ACC112 (cell line): ENCODE results near the gene SLC38A6.

Experiments used
- H2AFZ ChIP-seq: fragments of 200-600 bp; sonication (generic); one replicate; pipeline ENCODE4 v1.6.0; 2017; ENCODE audit warnings: antibody characterized with exemption, low read length; ENCODE audit not compliant: unreplicated experiment
- H3K27ac ChIP-seq: fragments of 200-600 bp; sonication (generic); 2 replicates; pipeline ENCODE4 v1.5.1; 2014; ENCODE audit warnings: low read depth, mild to moderate bottlenecking, antibody characterized with exemption, low read length, moderate library complexity
- H3K27me3 ChIP-seq: fragments of 200-600 bp; sonication (generic); 2 replicates; pipeline ENCODE4 v1.6.1; 2014; ENCODE audit warnings: mild to moderate bottlenecking, antibody characterized with exemption, low read length, moderate library complexity, mixed read lengths; ENCODE audit not compliant: insufficient read depth
- H3K36me3 ChIP-seq: fragments of 200-600 bp; sonication (generic); 2 replicates; pipeline ENCODE4 v1.6.1; 2016; ENCODE audit warnings: mild to moderate bottlenecking, antibody characterized with exemption, low read length, moderate library complexity, mixed read lengths; ENCODE audit not compliant: insufficient read depth
- H3K4me1 ChIP-seq: fragments of 200-600 bp; sonication (generic); one replicate; pipeline ENCODE4 v1.6.1; 2016; ENCODE audit warnings: low read length, mixed read lengths; ENCODE audit not compliant: insufficient read depth, unreplicated experiment, control insufficient read depth
- H3K4me3 ChIP-seq: fragments of 200-600 bp; sonication (generic); 2 replicates; pipeline ENCODE4 v1.5.1; 2014; ENCODE audit warnings: mild to moderate bottlenecking, low read depth, low read length
- H3K79me2 ChIP-seq: fragments of 200-600 bp; sonication (generic); one replicate; pipeline ENCODE4 v1.6.0; 2016; ENCODE audit warnings: low read length; ENCODE audit not compliant: control insufficient read depth, unreplicated experiment, insufficient read depth

SLC38A6 gene

GRCh38 chr14:60980811-60981632 lies at the start of gene SLC38A6, which contains the start of gene TRMT5:
Gene SLC38A6, plus strand, starts transcription at chr14:60981245. Its CDS starts 33 bp downstream, at chr14:60981278.
Gene TRMT5, minus strand, starts transcription at chr14:60981079. Its CDS starts 106 bp downstream, at chr14:60980973.
- Histone ChIP-seq H3K36me3 (peaks cover 26% of the 10 kb centered on the region), H3K4me1 (peaks cover 52% of the 10 kb centered on the region), H3K27ac (peak within 1 kb of the TSS; percentile 82), H3K79me2 (peaks cover 80% of the 10 kb centered on the region), H2AFZ (peak within 1 kb of the TSS; percentile 76), H3K27me3 (no peaks in the 10 kb centered on the region), H3K4me3 (peak within 1 kb of the TSS; percentile 89)

GRCh38 chr14:60933920-60934655 lies 47.0 kb upstream of the SLC38A6 start:
- Histone ChIP-seq H3K27me3 (no peaks in the 10 kb centered on the region), H3K36me3 (0 out of 2 replicates have a peak, but pooled peaks cover 3% of the 10 kb centered on the region), H3K27ac (no peak overlapping the region), H3K79me2 (no peaks in the 10 kb centered on the region), H2AFZ (no peak overlapping the region), H3K4me1 (no peaks in the 10 kb centered on the region), H3K4me3 (no peak overlapping the region)

- H3K4me3 ChIP-seq: no peak overlapping the region
- 0 out of 2 replicates have a peak, but pooled peaks cover 3% of the 10 kb centered on the region for H3K36me3 ChIP-seq
- no peaks in the 10 kb centered on the region for H3K4me1 ChIP-seq
Measured at GRCh38 chr14:60935319-60935718, 45.7 kb upstream of the SLC38A6 start.

GRCh38 chr14:60943637-60944032 lies 37.4 kb upstream of the SLC38A6 start:
- Histone ChIP-seq H3K27ac (no peak overlapping the region), H3K4me1 (no peaks in the 10 kb centered on the region), H2AFZ (no peak overlapping the region), H3K27me3 (no peaks in the 10 kb centered on the region), H3K79me2 (no peaks in the 10 kb centered on the region), H3K4me3 (no peak overlapping the region), H3K36me3 (no peaks in the 10 kb centered on the region)

More at GRCh38 chr14:60935319-60935718, 45.7 kb upstream of the SLC38A6 start:
- Histone ChIP-seq H3K27ac (no peak overlapping the region), H2AFZ (no peak overlapping the region), H3K27me3 (no peaks in the 10 kb centered on the region), H3K79me2 (no peaks in the 10 kb centered on the region)

- H3K79me2 ChIP-seq: no peaks in the 10 kb centered on the region
- H3K36me3 ChIP-seq: no peaks in the 10 kb centered on the region
- no peak overlapping the region for H3K4me3 ChIP-seq
- no peaks in the 10 kb centered on the region for H3K4me1 ChIP-seq
- no peak overlapping the region for H3K27ac ChIP-seq
- H2AFZ ChIP-seq: no peak overlapping the region
- no peaks in the 10 kb centered on the region for H3K27me3 ChIP-seq
Measured at GRCh38 chr14:60944204-60944603, 36.8 kb upstream of the SLC38A6 start.

GRCh38 chr14:60945984-60946383 lies 35.1 kb upstream of the SLC38A6 start:
- Histone ChIP-seq H3K4me1 (peaks cover 6% of the 10 kb centered on the region), H2AFZ (no peak overlapping the region), H3K79me2 (no peaks in the 10 kb centered on the region), H3K4me3 (no peak overlapping the region), H3K27ac (no peak overlapping the region), H3K27me3 (no peaks in the 10 kb centered on the region), H3K36me3 (no peaks in the 10 kb centered on the region)

GRCh38 chr14:60946773-60947172 lies 34.3 kb upstream of the SLC38A6 start:
- H3K36me3 ChIP-seq: no peaks in the 10 kb centered on the region
- no peaks in the 10 kb centered on the region for H3K27me3 ChIP-seq
- no peak overlapping the region for H2AFZ ChIP-seq
- H3K4me3 ChIP-seq: no peak overlapping the region
- peaks cover 14% of the 10 kb centered on the region for H3K4me1 ChIP-seq
- H3K79me2 ChIP-seq: no peaks in the 10 kb centered on the region
- no peak overlapping the region for H3K27ac ChIP-seq

- peaks cover 20% of the 10 kb centered on the region for H3K36me3 ChIP-seq
- H2AFZ ChIP-seq: no peak overlapping the region
- H3K27me3 ChIP-seq: no peaks in the 10 kb centered on the region
- peaks cover 3% of the 10 kb centered on the region for H3K79me2 ChIP-seq
- peaks cover 16% of the 10 kb centered on the region for H3K4me1 ChIP-seq
- H3K27ac ChIP-seq: peak overlapping the region; percentile 41; the same call in 1 of the 2 replicates
- no peak overlapping the region for H3K4me3 ChIP-seq
Measured at GRCh38 chr14:60951776-60952435, 29.1 kb upstream of the SLC38A6 start.

- no peak overlapping the region for H3K27ac ChIP-seq
- H3K79me2 ChIP-seq: peaks cover 6% of the 10 kb centered on the region
- H3K36me3 ChIP-seq: peaks cover 24% of the 10 kb centered on the region
- no peaks in the 10 kb centered on the region for H3K27me3 ChIP-seq
- H3K4me3 ChIP-seq: no peak overlapping the region
- no peak overlapping the region for H2AFZ ChIP-seq
- H3K4me1 ChIP-seq: peaks cover 8% of the 10 kb centered on the region
Measured at GRCh38 chr14:60956202-60956601, 24.8 kb upstream of the SLC38A6 start.

- Histone ChIP-seq H3K4me1 (peaks cover 4% of the 10 kb centered on the region), H3K27ac (no peak overlapping the region), H3K27me3 (no peaks in the 10 kb centered on the region), H2AFZ (no peak overlapping the region), H3K36me3 (peaks cover 24% of the 10 kb centered on the region), H3K79me2 (peaks cover 6% of the 10 kb centered on the region), H3K4me3 (no peak overlapping the region)
Measured at GRCh38 chr14:60956632-60957031, 24.4 kb upstream of the SLC38A6 start.
